Fibroblast of gingiva (primary cell): ENCODE results near the gene EGF.
"Not testable (repeated sequence)": the region's sequence is repeated elsewhere in the genome, so short reads cannot be mapped to it uniquely, and the experiment has no call there.

Source experiments
- DNase-seq: peaks from one replicate; pipeline ENCODE4 v3.0.0-alpha.2; 2011; ENCODE audit warnings: low read depth

Gene EGF

GRCh38 chr4:109915385-109916026 is 2.8 kb downstream of the EGF start:
- no peak for DNase-seq

- DNase-seq, result no peak
These were observed 3.3 kb downstream of the EGF start for GRCh38 chr4:109916027-109916409.

DNA sequence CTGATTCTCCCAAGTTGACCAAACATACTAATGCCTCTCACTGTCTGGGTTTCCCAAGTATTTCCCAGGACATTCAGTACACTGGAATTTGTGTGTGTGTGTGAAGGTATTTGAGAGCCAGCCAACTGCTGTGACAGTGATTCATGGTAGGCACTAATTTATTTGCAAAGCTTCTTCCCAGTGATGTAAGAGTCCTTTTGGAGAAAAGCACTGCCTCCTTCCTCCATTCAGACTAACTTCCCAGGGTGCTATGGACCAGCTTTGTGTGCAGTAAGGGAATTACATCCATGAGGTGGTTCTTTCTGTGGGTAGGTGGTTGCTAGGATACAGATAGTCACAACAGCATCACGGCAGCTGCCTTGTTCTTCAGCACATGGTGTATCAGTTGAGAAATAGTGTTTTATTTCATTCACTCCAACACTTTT is 8.7 kb downstream of the EGF start:
- DNase-seq, result peak; percentile 36

- no peak for DNase-seq
These were observed 12.7 kb downstream of the EGF start for GRCh38 chr4:109925396-109925795.

- no peak for DNase-seq
These were observed 15.8 kb downstream of the EGF start for GRCh38 chr4:109928327-109929045.

GRCh38 chr4:109930464-109930863 is 17.8 kb downstream of the EGF start:
- no peak for DNase-seq

GRCh38 chr4:109930872-109931271 is 18.2 kb downstream of the EGF start:
- DNase-seq, result no peak

DNA sequence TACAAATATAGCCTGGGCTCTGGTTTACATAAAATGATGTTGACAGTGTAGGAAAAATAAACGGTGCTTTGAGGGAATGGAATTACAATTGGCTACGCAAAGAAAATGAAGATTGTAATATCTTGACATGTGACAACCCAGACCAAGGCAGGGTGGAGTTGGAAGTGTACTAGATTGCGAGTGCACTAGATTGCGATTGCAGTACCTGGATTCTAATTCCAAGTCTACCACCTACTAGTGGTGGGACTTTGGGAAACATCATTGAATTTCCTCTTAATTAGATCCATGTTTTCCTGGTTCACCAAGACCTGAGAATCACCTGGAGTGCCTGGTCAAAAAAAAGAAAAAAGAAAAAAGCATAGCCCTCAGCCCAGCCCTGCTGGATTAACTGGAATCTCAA is 18.6 kb downstream of the EGF start:
- DNase-seq, result no peak

GRCh38 chr4:109937352-109937751 is 24.7 kb downstream of the EGF start:
- DNase-seq, result not testable (repeated sequence)

GRCh38 chr4:109939190-109939589 is 26.5 kb downstream of the EGF start:
- DNase-seq, result no peak

DNA sequence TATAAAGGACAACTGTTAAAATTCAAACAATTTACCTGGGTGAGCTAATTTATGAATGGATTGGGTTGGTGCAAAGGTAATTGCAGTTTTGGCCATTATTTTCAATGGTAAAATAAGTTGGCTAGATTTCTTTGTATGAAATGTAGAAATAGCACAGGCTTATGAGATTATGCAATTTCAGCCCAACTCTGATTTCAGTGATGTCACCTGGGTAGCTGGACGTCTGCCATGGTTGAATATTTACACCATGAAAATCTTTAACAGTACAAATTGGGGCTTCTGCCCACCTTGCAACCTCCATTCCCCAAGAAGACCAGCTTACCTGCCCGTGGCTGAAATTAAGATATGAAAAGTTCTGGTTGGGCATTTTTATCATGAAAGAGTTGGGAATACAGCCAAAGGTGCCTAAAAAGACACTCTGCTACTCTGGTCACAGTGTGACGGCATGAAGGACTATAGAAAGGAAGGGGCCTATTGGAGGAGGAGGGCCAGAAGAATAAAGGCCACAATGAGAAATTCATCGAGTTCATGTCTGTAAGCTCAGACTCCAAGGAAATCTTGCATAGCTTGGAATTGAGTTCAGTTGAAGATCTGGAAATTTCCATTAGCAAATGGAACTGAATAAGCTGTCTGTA is 29.7 kb downstream of the EGF start:
- DNase-seq, result no peak

- no peak for DNase-seq
These were observed 31.1 kb downstream of the EGF start for GRCh38 chr4:109943745-109944144.

DNA sequence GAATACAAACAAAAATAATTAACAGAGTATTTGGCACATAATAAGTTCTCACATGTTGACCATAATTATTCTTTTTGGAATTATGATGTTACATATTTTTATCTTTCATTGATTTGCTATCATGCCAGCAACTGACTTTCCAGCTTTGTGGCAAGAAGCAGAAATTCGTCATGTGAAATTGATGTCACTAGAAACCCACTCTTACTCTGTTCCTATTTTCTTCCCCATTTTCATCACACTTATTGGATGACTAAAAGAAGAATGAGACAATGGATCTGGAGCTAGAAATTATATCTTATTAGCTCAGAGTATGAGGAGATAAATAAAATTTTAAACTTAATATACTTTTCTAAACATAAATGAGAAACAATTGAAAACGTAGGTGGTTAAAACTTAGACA is 31.9 kb downstream of the EGF start:
- no peak for DNase-seq

- no peak for DNase-seq
These were observed 32.4 kb downstream of the EGF start for GRCh38 chr4:109945056-109945455.

DNA sequence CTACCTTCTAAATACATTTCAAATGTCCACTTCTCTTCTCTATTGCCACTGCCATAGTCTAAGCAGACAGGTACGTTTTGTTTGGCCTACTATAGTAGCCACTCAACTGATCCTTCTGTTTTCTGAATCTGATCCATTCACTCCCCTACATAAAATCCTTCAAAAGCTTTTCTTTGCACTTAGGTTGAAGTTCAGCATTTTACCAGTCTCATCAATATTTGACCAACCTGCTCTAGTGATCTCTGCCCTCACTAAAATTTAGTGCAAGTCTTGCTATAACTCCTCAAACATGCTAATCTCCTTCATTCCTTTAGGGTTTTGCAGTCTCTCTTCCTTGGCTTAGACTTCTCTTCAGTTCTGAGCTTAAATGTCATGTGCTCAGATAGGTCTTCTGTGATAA is 33.4 kb downstream of the EGF start:
- no peak for DNase-seq

- DNase-seq, result no peak
These were observed 34.8 kb downstream of the EGF start for GRCh38 chr4:109947457-109947856.

GRCh38 chr4:109947918-109948317 is 35.2 kb downstream of the EGF start:
- DNase-seq, result no peak

- not testable (repeated sequence) for DNase-seq
These were observed 36.5 kb downstream of the EGF start for GRCh38 chr4:109949099-109949718.

DNA sequence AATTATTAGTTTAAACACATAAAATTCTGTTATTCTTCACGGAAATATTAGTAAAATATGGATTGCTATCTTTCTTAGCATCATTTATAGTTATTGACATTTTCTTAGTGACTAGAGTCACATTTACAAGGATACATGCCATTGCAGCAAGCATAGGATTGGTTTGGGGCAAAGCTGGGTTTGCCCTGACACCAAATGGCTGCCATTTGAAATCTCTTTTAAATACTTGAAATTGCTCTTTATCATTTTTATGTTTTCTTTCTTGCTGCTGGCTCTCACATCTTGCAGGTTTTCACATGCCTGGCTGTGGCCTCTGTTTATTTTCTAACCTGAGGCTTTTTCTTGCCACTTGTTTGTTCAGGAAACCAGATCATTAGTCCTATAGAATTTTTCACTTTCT is 39.9 kb downstream of the EGF start:
- DNase-seq, result no peak

DNA sequence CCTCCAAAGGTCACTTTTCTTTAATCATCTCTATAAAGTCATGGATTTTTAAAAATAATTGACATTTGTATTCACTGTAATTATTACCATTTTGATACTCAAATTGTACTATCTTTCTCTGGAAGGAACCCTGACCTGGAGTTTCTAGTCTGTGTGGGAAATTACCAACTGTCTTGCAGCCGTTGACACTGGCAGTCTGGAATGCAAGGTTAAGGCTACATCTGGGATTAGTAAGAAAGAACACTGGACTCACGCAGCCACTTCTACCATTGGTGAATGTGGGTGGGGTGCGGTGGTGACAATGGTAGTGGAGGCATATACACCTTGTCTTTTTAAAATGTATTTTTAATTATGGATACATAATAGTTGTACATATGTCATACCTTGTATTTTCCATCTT is 40.9 kb downstream of the EGF start:
- DNase-seq, result no peak

DNA sequence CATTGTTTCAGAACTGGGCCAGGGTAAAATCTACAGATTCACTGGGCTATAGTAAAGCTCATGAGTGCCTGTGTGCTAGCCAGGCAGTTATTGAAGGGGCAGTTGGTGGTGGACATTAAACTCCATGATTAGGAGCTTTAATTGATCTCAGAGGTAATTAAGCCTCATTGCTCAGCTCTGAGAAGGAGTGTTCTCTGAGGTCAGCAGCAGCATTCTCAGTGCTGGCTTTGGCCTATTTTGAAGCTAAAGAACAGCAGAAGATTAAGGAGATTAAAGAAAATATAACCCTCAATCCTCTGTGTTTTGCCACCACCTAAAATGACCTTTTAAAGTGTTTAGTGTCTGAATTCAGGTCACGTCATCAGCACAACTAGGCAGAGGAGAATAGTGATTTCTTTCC is 42.5 kb downstream of the EGF start:
- no peak for DNase-seq

DNA sequence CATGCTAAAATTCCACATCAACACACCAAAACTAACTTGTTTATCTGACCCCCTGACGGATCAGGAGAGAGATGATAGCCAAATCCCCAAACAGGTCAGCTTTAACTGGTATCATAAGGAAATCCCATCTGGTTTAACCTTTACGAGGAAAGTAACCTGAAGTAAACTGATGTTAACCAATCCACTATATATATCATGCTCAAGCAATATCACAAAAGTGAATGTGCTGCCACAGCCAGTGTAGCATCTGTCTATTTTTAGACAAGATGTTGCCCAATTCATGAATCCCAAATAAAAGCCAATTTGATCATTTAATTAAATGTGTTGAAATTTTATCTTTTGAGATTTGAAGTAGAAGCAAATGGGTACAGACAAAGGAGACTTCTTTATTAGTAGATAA is 44.5 kb downstream of the EGF start:
- DNase-seq, result no peak

DNA sequence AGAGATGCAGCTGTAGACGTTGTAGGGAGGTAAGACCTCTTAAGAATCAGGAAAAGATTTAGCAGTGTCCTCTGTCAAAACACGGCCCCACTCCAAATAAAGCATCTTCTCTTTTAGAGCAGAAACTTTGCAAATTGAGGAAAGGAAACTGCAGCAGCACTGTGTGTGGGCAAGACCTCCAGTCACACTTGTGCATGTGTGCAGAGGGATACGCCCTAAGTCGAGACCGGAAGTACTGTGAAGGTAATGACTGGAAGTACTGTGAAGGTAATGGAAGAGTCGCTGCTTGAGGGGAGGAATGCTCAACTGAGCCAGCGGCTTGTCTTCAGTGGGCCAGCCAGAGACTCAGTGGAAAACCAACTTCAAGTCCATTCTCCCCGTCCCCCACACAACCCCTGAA is 46.5 kb downstream of the EGF start:
- no peak for DNase-seq
